Astrocyte (in vitro differentiated cells and primary cell): ENCODE data around the gene MSMO1. TPM values are rescaled to one million over a fixed set of nuclear protein-coding genes. Genes with fewer than 3 reads are reported as not detected.

Experiments
- DNase-seq: peaks from one replicate; pipeline ENCODE4 v3.0.0-alpha.2; 2010; ENCODE audit warnings: low read depth
- FAIRE-seq: peaks from 2 replicates; lab custom pipeline; 2011; peaks lifted over from hg19 to GRCh38; lab: Jason Lieb, UNC
- H2AFZ ChIP-seq: 2 replicates; pipeline ENCODE4 v1.6.0; 2012; ENCODE audit warnings: low read depth, low read length, inconsistent platforms
- H3K27ac ChIP-seq: 2 replicates; pipeline ENCODE4 v1.5.1; 2011; ENCODE audit warnings: low read depth, low read length, inconsistent platforms
- H3K27me3 ChIP-seq: 2 replicates; pipeline ENCODE4 v1.6.0; 2011; ENCODE audit warnings: low read length, inconsistent platforms; ENCODE audit not compliant: insufficient read depth
- H3K36me3 ChIP-seq: 2 replicates; pipeline ENCODE4 v1.5.1; 2011; ENCODE audit warnings: low read length, inconsistent platforms; ENCODE audit not compliant: insufficient read depth
- H3K4me1 ChIP-seq: 2 replicates; pipeline ENCODE4 v1.5.1; 2011; ENCODE audit warnings: low read length, inconsistent platforms; ENCODE audit not compliant: insufficient read depth
- H3K4me2 ChIP-seq: 2 replicates; pipeline ENCODE4 v1.6.0; 2012; ENCODE audit warnings: low read length, inconsistent platforms
- H3K4me3 ChIP-seq: 2 replicates; pipeline ENCODE4 v1.5.1; 2011; ENCODE audit warnings: low read depth, mild to moderate bottlenecking, low read length, inconsistent platforms; ENCODE audit not compliant: insufficient read depth
- H3K79me2 ChIP-seq: 2 replicates; pipeline ENCODE4 v1.6.0; 2012; ENCODE audit warnings: mild to moderate bottlenecking, low read length, inconsistent platforms; ENCODE audit not compliant: insufficient read depth
- H3K9ac ChIP-seq: 2 replicates; pipeline ENCODE4 v1.6.0; 2012; ENCODE audit warnings: mild to moderate bottlenecking, low read length, inconsistent platforms
- H3K9me3 ChIP-seq: 2 replicates; pipeline ENCODE4 v1.5.1; 2012; ENCODE audit warnings: low read depth, mild to moderate bottlenecking, low read length, inconsistent platforms; ENCODE audit not compliant: insufficient read depth
- H4K20me1 ChIP-seq: 2 replicates; pipeline ENCODE4 v1.6.0; 2012; ENCODE audit warnings: low read length, inconsistent platforms; ENCODE audit not compliant: insufficient read depth
- H3K27ac Mint-ChIP-seq: one replicate; pipeline ENCODE4 v1.8.0; 2021; ENCODE audit warnings: mild to moderate bottlenecking, mixed read lengths; ENCODE audit not compliant: unreplicated experiment
- H3K27me3 Mint-ChIP-seq: one replicate; pipeline ENCODE4 v1.8.0; 2021; ENCODE audit warnings: low read depth, mixed read lengths; ENCODE audit not compliant: unreplicated experiment
- H3K36me3 Mint-ChIP-seq: one replicate; pipeline ENCODE4 v1.8.0; 2021; ENCODE audit warnings: low read depth, mixed read lengths; ENCODE audit not compliant: unreplicated experiment
- H3K4me1 Mint-ChIP-seq: one replicate; pipeline ENCODE4 v1.8.0; 2021; ENCODE audit warnings: low read depth, mixed read lengths; ENCODE audit not compliant: unreplicated experiment
- H3K4me3 Mint-ChIP-seq: one replicate; pipeline ENCODE4 v1.8.0; 2021; ENCODE audit warnings: mild to moderate bottlenecking, moderate library complexity, mixed read lengths; ENCODE audit not compliant: unreplicated experiment
- H3K9me3 Mint-ChIP-seq: one replicate; pipeline ENCODE4 v1.8.0; 2021; ENCODE audit warnings: mild to moderate bottlenecking, mixed read lengths; ENCODE audit not compliant: unreplicated experiment
- EZH2 ChIP-seq: IDR thresholded peaks from 2 replicates; pipeline ENCODE4 v1.6.1; 2012; ENCODE audit warnings: mild to moderate bottlenecking, low read length, inconsistent platforms; ENCODE audit not compliant: insufficient read depth
- total RNA-seq: library from RNA; stranded (reverse); gene quantifications from 2 replicates; pipeline ENCODE4 v1.2.1, GENCODE V29; 2021
- TF ChIP-seq, protein P1 (sequence below): IDR thresholded peaks from 2 replicates; pipeline ENCODE4 v1.5.1; 2011; ENCODE audit warnings: low read depth, mild to moderate bottlenecking, inconsistent platforms, low read length, moderate library complexity; ENCODE audit not compliant: insufficient read depth

MSMO1 gene
- total RNA-seq, 1 donor from 2014 or later = 179 TPM

DNA sequence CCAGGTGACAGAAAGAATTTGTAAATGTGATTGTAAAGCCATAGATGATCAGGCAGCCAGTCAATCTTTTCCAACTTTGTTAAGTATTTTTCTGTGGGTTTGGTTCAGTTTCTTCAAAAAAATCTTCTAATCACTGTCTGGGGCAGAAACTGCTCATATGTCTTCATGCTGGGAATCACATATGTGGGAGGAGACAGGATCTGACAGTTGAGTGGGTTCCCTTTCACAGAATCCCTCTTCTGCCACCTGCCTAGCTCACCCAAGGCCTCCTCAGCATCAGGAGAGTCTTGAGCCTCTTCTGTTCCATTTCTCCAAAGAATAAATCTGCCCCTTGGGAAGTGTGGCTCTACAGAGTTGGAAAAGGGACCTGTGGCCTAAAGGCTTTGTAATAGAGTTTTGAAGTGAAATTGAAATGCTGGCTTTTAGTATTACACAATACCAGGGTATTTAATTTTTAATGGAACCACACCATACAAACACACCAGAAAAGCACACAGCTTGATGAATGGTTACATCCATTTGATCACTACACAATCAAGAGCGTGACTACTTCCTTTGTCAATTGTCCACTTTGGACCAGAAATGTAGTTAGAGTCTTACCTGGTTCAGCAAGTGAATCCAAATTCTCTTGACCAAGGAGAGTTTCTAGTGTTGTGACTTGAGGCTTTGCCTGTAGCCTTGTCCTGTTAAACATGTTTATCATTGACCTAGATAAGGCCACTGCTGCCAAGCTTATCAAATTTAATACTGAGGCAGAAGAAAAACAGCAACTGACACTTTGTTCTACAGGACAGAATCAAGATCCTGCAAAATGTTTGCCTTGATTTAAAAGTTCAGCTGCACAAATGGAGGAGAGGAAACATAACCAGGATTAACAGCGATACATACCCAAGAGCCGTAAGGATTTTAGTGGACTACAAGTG is 20.4 kb downstream of the MSMO1 start:
- Mint-ChIP-seq H3K9me3 (peaks cover 2% of the 10 kb centered on the region), H3K4me3 (no peak overlapping the region), H3K36me3 (no peaks in the 10 kb centered on the region), H3K27ac (no peak overlapping the region), H3K4me1 (peaks cover 14% of the 10 kb centered on the region), H3K27me3 (no peaks in the 10 kb centered on the region)
- FAIRE-seq = no peak
- no peak for DNase-seq
- H3K27ac ChIP-seq = no peak overlapping the region
- H4K20me1 ChIP-seq = no peaks in the 10 kb centered on the region
- H3K36me3 ChIP-seq = no peaks in the 10 kb centered on the region
- H3K9me3 ChIP-seq = no peaks in the 10 kb centered on the region
- H3K4me2 ChIP-seq = no peak overlapping the region
- H3K4me1 ChIP-seq = no peaks in the 10 kb centered on the region
- no peak overlapping the region for H3K9ac ChIP-seq
- no peaks in the 10 kb centered on the region for H3K79me2 ChIP-seq
- no peak for TF ChIP-seq EZH2
- TF ChIP-seq, protein P1, sequence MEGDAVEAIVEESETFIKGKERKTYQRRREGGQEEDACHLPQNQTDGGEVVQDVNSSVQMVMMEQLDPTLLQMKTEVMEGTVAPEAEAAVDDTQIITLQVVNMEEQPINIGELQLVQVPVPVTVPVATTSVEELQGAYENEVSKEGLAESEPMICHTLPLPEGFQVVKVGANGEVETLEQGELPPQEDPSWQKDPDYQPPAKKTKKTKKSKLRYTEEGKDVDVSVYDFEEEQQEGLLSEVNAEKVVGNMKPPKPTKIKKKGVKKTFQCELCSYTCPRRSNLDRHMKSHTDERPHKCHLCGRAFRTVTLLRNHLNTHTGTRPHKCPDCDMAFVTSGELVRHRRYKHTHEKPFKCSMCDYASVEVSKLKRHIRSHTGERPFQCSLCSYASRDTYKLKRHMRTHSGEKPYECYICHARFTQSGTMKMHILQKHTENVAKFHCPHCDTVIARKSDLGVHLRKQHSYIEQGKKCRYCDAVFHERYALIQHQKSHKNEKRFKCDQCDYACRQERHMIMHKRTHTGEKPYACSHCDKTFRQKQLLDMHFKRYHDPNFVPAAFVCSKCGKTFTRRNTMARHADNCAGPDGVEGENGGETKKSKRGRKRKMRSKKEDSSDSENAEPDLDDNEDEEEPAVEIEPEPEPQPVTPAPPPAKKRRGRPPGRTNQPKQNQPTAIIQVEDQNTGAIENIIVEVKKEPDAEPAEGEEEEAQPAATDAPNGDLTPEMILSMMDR = no peak
- no peak overlapping the region for H3K4me3 ChIP-seq
- H2AFZ ChIP-seq = no peak overlapping the region
- no peaks in the 10 kb centered on the region for H3K27me3 ChIP-seq

- TF ChIP-seq, protein P1 = no peak
- TF ChIP-seq EZH2 = no peak
- Histone ChIP-seq H3K9ac (no peak overlapping the region), H3K4me3 (no peak overlapping the region), H3K4me1 (no peaks in the 10 kb centered on the region), H3K27ac (no peak overlapping the region), H4K20me1 (no peaks in the 10 kb centered on the region), H3K4me2 (no peak overlapping the region), H3K79me2 (no peaks in the 10 kb centered on the region), H3K27me3 (no peaks in the 10 kb centered on the region), H3K36me3 (no peaks in the 10 kb centered on the region), H2AFZ (no peak overlapping the region), H3K9me3 (no peaks in the 10 kb centered on the region)
- H3K4me1 Mint-ChIP-seq = peaks cover 9% of the 10 kb centered on the region
- no peak for FAIRE-seq
- peaks cover 2% of the 10 kb centered on the region for H3K9me3 Mint-ChIP-seq
- peak overlapping the region; percentile 58 for H3K27ac Mint-ChIP-seq
- peak overlapping the region; percentile 10 for H3K4me3 Mint-ChIP-seq
- no peaks in the 10 kb centered on the region for H3K36me3 Mint-ChIP-seq
- no peaks in the 10 kb centered on the region for H3K27me3 Mint-ChIP-seq
- no peak for DNase-seq
These were observed 24.1 kb downstream of the MSMO1 start for GRCh38 chr4:165351359-165352130.
